CD4-positive, alpha-beta T cell (primary cell): ENCODE measurements around the gene SPIN1. TPM values are rescaled to one million over a fixed set of nuclear protein-coding genes. Genes with fewer than 3 reads are reported as not detected.

ENCODE experiments used
- ATAC-seq: fragments of 200-7000 bp; cut with Tn5 transposase; one replicate; pipeline ENCODE4 v1.10.0; 2022; ENCODE audit warnings: mild to moderate bottlenecking; ENCODE audit not compliant: poor library complexity
- CTCF ChIA-PET: fragments of 350-600 bp; sonication (Branson Sonifier 250); formaldehyde crosslinking; loops from one replicate; lab custom pipeline; 2021; ENCODE audit warnings: antibody characterized with exemption, inconsistent platforms; lab: Charles Lee
- POLR2A ChIA-PET: fragments of 350-600 bp; sonication (Branson Sonifier 250); formaldehyde crosslinking; loops from one replicate; lab custom pipeline; 2021; ENCODE audit warnings: antibody characterized with exemption, inconsistent platforms; lab: Charles Lee
- DNase-seq, 14 experiments: peaks; one replicate each; pipeline ENCODE4 v3.0.0-alpha.2; 2013 to 2020; ENCODE audit warnings: mixed read lengths in 2 of 14
- H3K27ac ChIP-seq, 2 donors: one replicate each; pipeline versions ENCODE4 v1.5.1 to v1.7.0; 2013; ENCODE audit warnings: low read length in 2 of 2, low read depth in 1 of 2, mild to moderate bottlenecking in 1 of 2
- H3K27me3 ChIP-seq, 2 experiments: 1 replicate in 1 of 2; 2 replicates in 1 of 2; pipeline versions ENCODE4 v1.6.1 to v1.7.0; 2013; ENCODE audit warnings: low read length in 2 of 2, control low read depth in 1 of 2, mild to moderate bottlenecking in 1 of 2, moderate library complexity in 1 of 2; ENCODE audit not compliant: insufficient read depth in 2 of 2, control insufficient read depth in 1 of 2
- H3K36me3 ChIP-seq: one replicate; pipeline ENCODE4 v1.6.1; 2013; ENCODE audit warnings: low read length, control low read depth; ENCODE audit not compliant: insufficient read depth
- H3K4me1 ChIP-seq: one replicate; pipeline ENCODE4 v1.6.1; 2013; ENCODE audit warnings: low read length, control low read depth; ENCODE audit not compliant: insufficient read depth
- H3K4me3 ChIP-seq: one replicate; pipeline ENCODE4 v1.5.1; 2013; ENCODE audit warnings: mild to moderate bottlenecking, low read length, moderate library complexity
- H3K9me3 ChIP-seq, 2 experiments: 1 replicate in 1 of 2; 2 replicates in 1 of 2; pipeline versions ENCODE4 v1.6.1 to v1.7.0; 2013; ENCODE audit warnings: low read length in 2 of 2, mild to moderate bottlenecking in 2 of 2, control low read depth in 1 of 2, moderate library complexity in 1 of 2; ENCODE audit not compliant: control insufficient read depth in 1 of 2, insufficient read depth in 1 of 2
- H3K27ac Mint-ChIP-seq: one replicate; pipeline ENCODE4 v1.8.0; 2020; ENCODE audit warnings: mixed read lengths
- H3K27me3 Mint-ChIP-seq: one replicate; pipeline ENCODE4 v1.8.0; 2021; ENCODE audit warnings: mixed read lengths
- H3K36me3 Mint-ChIP-seq: one replicate; pipeline ENCODE4 v1.8.0; 2021; ENCODE audit warnings: low read depth, mixed read lengths
- H3K4me1 Mint-ChIP-seq: one replicate; pipeline ENCODE4 v1.8.0; 2021; ENCODE audit warnings: low read depth, mixed read lengths
- H3K4me3 Mint-ChIP-seq: one replicate; pipeline ENCODE4 v1.8.0; 2020; ENCODE audit warnings: mild to moderate bottlenecking, mixed read lengths
- H3K9me3 Mint-ChIP-seq: one replicate; pipeline ENCODE4 v1.8.0; 2020; ENCODE audit warnings: mixed read lengths
- CTCF ChIP-seq: fragments of 200-600 bp; IDR thresholded peaks from one replicate; pipeline ENCODE4 v1.8.0; 2022; ENCODE audit warnings: antibody characterized with exemption, mild to moderate bottlenecking
- intact Hi-C, 2 experiments: fragments of 100-400 bp; cut with DNase I in 1 of 2; cut with micrococcal nuclease in 1 of 2; formaldehyde crosslinking; loops; one replicate each; pipeline versions ENCODE4 v1.15.1 to v1.9.0; 2023 to 2025; cut with DNase I, micrococcal nuclease
- total RNA-seq, 174 experiments: library from RNA in 2 of 174; stranded (reverse) in 2 of 174; gene quantifications; one replicate each; pipeline ENCODE4 v1.2.3 and lab custom pipeline; 2021 to 2026

The SPIN1 gene
- total RNA-seq, 2 experiments from 2014 or later: 27.7 to 30.3 TPM

GRCh38 chr9:88372103-88372654 lies 16.1 kb upstream of the SPIN1 start:
- Mint-ChIP-seq H3K9me3 (peaks cover 6% of the 10 kb centered on the region), H3K36me3 (peaks cover 11% of the 10 kb centered on the region), H3K27me3 (peaks cover 6% of the 10 kb centered on the region), H3K4me1 (no peaks in the 10 kb centered on the region), H3K27ac (no peak overlapping the region), H3K4me3 (no peak overlapping the region)
- DNase-seq (no peak), ATAC-seq (no peak)
- ChIA-PET CTCF (no interaction called here), POLR2A (no interaction called here)
- no peaks in the 10 kb centered on the region for H3K4me1 ChIP-seq
- no peaks in the 10 kb centered on the region for H3K36me3 ChIP-seq
- H3K4me3 ChIP-seq: no peak overlapping the region
- TF ChIP-seq CTCF: no peak
- intact Hi-C loops: no loop called here
- peaks cover 10 to 22% of the 10 kb centered on the region in 2 experiments for H3K9me3 ChIP-seq
- no peaks in the 10 kb centered on the region for H3K27me3 ChIP-seq
- H3K27ac ChIP-seq: no peak overlapping the region

GRCh38 chr9:88373045-88373444 lies 15.2 kb upstream of the SPIN1 start:
- no peak overlapping the region for H3K27ac Mint-ChIP-seq
- H3K4me3 Mint-ChIP-seq: no peak overlapping the region
- Histone ChIP-seq H3K9me3 (peaks cover 3 to 21% of the 10 kb centered on the region in 2 experiments), H3K36me3 (no peaks in the 10 kb centered on the region), H3K4me1 (no peaks in the 10 kb centered on the region), H3K27ac (no peak overlapping the region), H3K4me3 (no peak overlapping the region), H3K27me3 (no peaks in the 10 kb centered on the region)
- H3K36me3 Mint-ChIP-seq: peaks cover 11% of the 10 kb centered on the region
- peaks cover 5% of the 10 kb centered on the region for H3K9me3 Mint-ChIP-seq
- H3K4me1 Mint-ChIP-seq: no peaks in the 10 kb centered on the region
- peaks cover 6% of the 10 kb centered on the region for H3K27me3 Mint-ChIP-seq
- ATAC-seq (no peak), DNase-seq (no peak)
- CTCF ChIA-PET: no interaction called here
- intact Hi-C loops: no loop called here
- POLR2A ChIA-PET: no interaction called here
- TF ChIP-seq CTCF: no peak

GRCh38 chr9:88378317-88378716 lies 9.9 kb upstream of the SPIN1 start:
- no peak for DNase-seq
- POLR2A ChIA-PET: no interaction called here

More at GRCh38 chr9:88378317-88378716, 9.9 kb upstream of the SPIN1 start:
- ATAC-seq: no peak
- Histone ChIP-seq H3K4me3 (no peak overlapping the region), H3K9me3 (peaks cover 0 to 11% of the 10 kb centered on the region in 2 experiments), H3K27ac (no peak overlapping the region), H3K36me3 (no peaks in the 10 kb centered on the region), H3K27me3 (no peaks in the 10 kb centered on the region), H3K4me1 (no peaks in the 10 kb centered on the region)
- no peaks in the 10 kb centered on the region for H3K4me1 Mint-ChIP-seq
- no peak for TF ChIP-seq CTCF
- intact Hi-C loops: no loop called here
- H3K27ac Mint-ChIP-seq: no peak overlapping the region
- no peak overlapping the region for H3K4me3 Mint-ChIP-seq
- H3K36me3 Mint-ChIP-seq: no peaks in the 10 kb centered on the region
- H3K9me3 Mint-ChIP-seq: peaks cover 2% of the 10 kb centered on the region
- CTCF ChIA-PET: no interaction called here
- no peaks in the 10 kb centered on the region for H3K27me3 Mint-ChIP-seq
